Epithelial cell of proximal tubule (primary cell): ENCODE measurements around the gene SLC8A1. TPM values are rescaled to one million over a fixed set of nuclear protein-coding genes. Genes with fewer than 3 reads are reported as not detected.

Experiments used
- DNase-seq: peaks from one replicate; pipeline ENCODE4 v3.0.0-alpha.2; 2011; ENCODE audit warnings: low read depth
- H3K4me3 ChIP-seq: 2 replicates; pipeline ENCODE4 v1.5.1; 2011; ENCODE audit warnings: low read depth, mild to moderate bottlenecking, low read length
- CTCF ChIP-seq: conservative IDR thresholded peaks from 2 replicates; pipeline ENCODE4 v1.5.1; 2012; ENCODE audit warnings: low read depth, mild to moderate bottlenecking, low read length
- total RNA-seq: library from RNA; depleted of rRNA; stranded (reverse); fragments of >200 nt; gene quantifications from 2 replicates; pipeline ENCODE4 v1.2.3, GENCODE V29; 2015

The SLC8A1 gene
- total RNA-seq, 1 donor from 2014 or later, result 4.8 TPM

GRCh38 chr2:40062381-40062780 lies 389.5 kb downstream of the SLC8A1 start:
- no peak overlapping the region for H3K4me3 ChIP-seq
- TF ChIP-seq CTCF, result no peak
- no peak for DNase-seq

DNA sequence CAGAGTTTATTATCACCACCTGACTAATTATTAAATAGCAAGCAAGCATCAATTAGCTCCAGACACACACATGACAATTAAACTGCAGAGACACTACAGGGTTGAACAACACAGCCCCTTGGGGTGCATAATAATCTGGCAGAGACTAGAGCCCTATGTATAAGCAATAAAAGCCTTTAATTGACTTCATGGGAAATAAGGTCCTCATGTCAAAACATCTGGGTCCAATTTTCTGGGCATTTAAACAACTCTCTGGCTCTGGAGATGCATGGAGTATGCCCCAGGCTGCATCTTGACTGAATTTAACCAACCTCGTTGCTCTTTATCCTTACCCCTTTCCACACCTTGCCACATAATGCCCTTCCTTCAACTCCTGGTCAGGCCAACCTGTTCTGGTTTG lies 402.1 kb downstream of the SLC8A1 start:
- no peak for TF ChIP-seq CTCF
- H3K4me3 ChIP-seq, result no peak overlapping the region
- DNase-seq, result no peak

DNA sequence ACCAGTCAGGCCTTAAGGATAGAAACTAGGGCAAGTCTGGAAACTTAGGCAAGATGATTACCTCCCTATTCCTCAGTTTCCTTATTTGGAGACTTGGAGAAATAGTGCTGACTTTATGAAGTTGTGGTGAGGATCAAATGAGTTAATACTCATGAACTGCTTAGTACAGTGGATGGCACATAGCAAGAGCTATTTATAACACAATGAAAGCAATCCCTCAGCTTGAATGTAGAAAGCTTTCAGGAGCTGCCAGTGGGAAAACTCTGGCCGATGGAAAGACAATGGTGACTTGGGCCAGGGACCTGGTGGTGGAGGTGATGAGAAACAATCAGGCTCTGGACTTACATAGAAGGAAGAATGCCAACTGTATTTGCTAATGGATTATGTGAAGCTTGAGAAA lies 403.4 kb downstream of the SLC8A1 start:
- TF ChIP-seq CTCF, result no peak
- DNase-seq, result no peak
- no peak overlapping the region for H3K4me3 ChIP-seq

GRCh38 chr2:40047406-40047805 lies 404.5 kb downstream of the SLC8A1 start:
- TF ChIP-seq CTCF, result no peak
- DNase-seq, result no peak
- H3K4me3 ChIP-seq, result no peak overlapping the region
